ENCODE data around the gene ANKH. TPM values are rescaled to one million over a fixed set of nuclear protein-coding genes. Genes with fewer than 3 reads are reported as not detected.
A peak's percentile ranks its signal among the peaks of the same experiment; 100 is the strongest.

ANKH gene
- total and polyA plus RNA-seq, 10 donors = 9.0 to 87.3 (median 46.7) TPM

- intact Hi-C loops (cut with DNase I; ENCODE audit: low total_unique reads) = no loop called here
- no peaks in the 10 kb centered on the region for H3K27me3 ChIP-seq (replicated peaks in 1 of 7)
- TF ChIP-seq POLR2AphosphoS5 (IDR thresholded peaks at IDR 0.05) = peak; percentile 96 to 98 (median 98)
- TF ChIP-seq POLR2A (IDR thresholded peaks at IDR 0.05) = peak; percentile 49 to 75 (median 73)
- peak in 4 of 11 experiments; percentile 16 to 31 (median 26) for TF ChIP-seq CTCF (IDR thresholded peaks at IDR 0.05 in 8 of 11, conservative IDR thresholded peaks at IDR 0.05 in 3 of 11)
- H3K4me1 ChIP-seq = peaks cover 40 to 62% (median 57%) of the 10 kb centered on the region in 6 donors
- H3K4me3 ChIP-seq = peak within 1 kb of the TSS; percentile 52 to 92 (median 68)
- H3K36me3 ChIP-seq = peaks cover 0 to 6% (median 0%) of the 10 kb centered on the region in 6 donors
- peak within 1 kb of the TSS; percentile 89 to 98 (median 94) for H3K27ac ChIP-seq
- no peaks in the 10 kb centered on the region for H3K9me3 ChIP-seq
- DNase-seq = peak; percentile 98
- WGBS, 5 donors = 0 to 1% (median 0%) methylated on average over 50 to 115 of the region's 115 CpGs
Measured at GRCh38 chr5:14664270-14665100, 207.1 kb downstream of the ANKH start, which contains the start of gene OTULIN. TSS of gene OTULIN (plus strand) at chr5:14664718. CDS start at chr5:14664826, 108 bp downstream.

GRCh38 chr5:14663734-14664269, 207.8 kb downstream of the ANKH start:
- 2 to 3% (median 3%) methylated on average over 24 of the region's 24 CpGs for WGBS, 5 donors
- peaks cover 0 to 6% (median 0%) of the 10 kb centered on the region in 6 donors for H3K36me3 ChIP-seq
- H3K9me3 ChIP-seq = no peaks in the 10 kb centered on the region
- no peaks in the 10 kb centered on the region for H3K27me3 ChIP-seq (replicated peaks in 1 of 7)
- H3K27ac ChIP-seq = peak overlapping the region; percentile 89 to 98 (median 94)
- DNase-seq = peak; percentile 83
- peaks cover 40 to 55% (median 51%) of the 10 kb centered on the region in 6 donors for H3K4me1 ChIP-seq
- intact Hi-C loops (cut with DNase I; ENCODE audit: low total_unique reads) = no loop called here
- TF ChIP-seq CTCF (IDR thresholded peaks at IDR 0.05 in 8 of 11, conservative IDR thresholded peaks at IDR 0.05 in 3 of 11) (no peak), POLR2A (IDR thresholded peaks at IDR 0.05) (no peak), POLR2AphosphoS5 (IDR thresholded peaks at IDR 0.05) (no peak)
- H3K4me3 ChIP-seq = peak overlapping the region; percentile 52 to 92 (median 68)

GRCh38 chr5:14662721-14663260, 208.8 kb downstream of the ANKH start:
- Histone ChIP-seq H3K27ac (no peak overlapping the region), H3K9me3 (no peaks in the 10 kb centered on the region), H3K4me1 (peaks cover 33 to 45% (median 40%) of the 10 kb centered on the region in 6 donors), H3K36me3 (no peaks in the 10 kb centered on the region), H3K4me3 (no peak overlapping the region), H3K27me3 (replicated peaks in 1 of 7) (no peaks in the 10 kb centered on the region)
- WGBS, 5 donors = 95 to 98% (median 97%) methylated on average over 7 of the region's 7 CpGs
- DNase-seq = no peak
- no peak for TF ChIP-seq CTCF (IDR thresholded peaks at IDR 0.05 in 8 of 11, conservative IDR thresholded peaks at IDR 0.05 in 3 of 11)
- TF ChIP-seq POLR2A (IDR thresholded peaks at IDR 0.05) = no peak
- TF ChIP-seq POLR2AphosphoS5 (IDR thresholded peaks at IDR 0.05) = no peak
- intact Hi-C loops (cut with DNase I; ENCODE audit: low total_unique reads) = no loop called here

- H3K27me3 ChIP-seq (replicated peaks in 1 of 7) = no peaks in the 10 kb centered on the region
- intact Hi-C loops (cut with DNase I; ENCODE audit: low total_unique reads) = no loop called here
- H3K9me3 ChIP-seq = no peaks in the 10 kb centered on the region
- H3K4me3 ChIP-seq = no peak overlapping the region
- H3K27ac ChIP-seq = no peak overlapping the region
- WGBS, 5 donors = 46 to 67% (median 51%) methylated on average over 2 of the region's 2 CpGs
- H3K4me1 ChIP-seq = peaks cover 14 to 25% (median 21%) of the 10 kb centered on the region in 6 donors
- TF ChIP-seq CTCF (IDR thresholded peaks at IDR 0.05 in 8 of 11, conservative IDR thresholded peaks at IDR 0.05 in 3 of 11) (no peak), POLR2AphosphoS5 (IDR thresholded peaks at IDR 0.05) (no peak), POLR2A (IDR thresholded peaks at IDR 0.05) (no peak)
- H3K36me3 ChIP-seq = no peaks in the 10 kb centered on the region
- no peak for DNase-seq
Measured at GRCh38 chr5:14660833-14661232, 210.7 kb downstream of the ANKH start.
